ENCODE data around the gene CHN2. TPM values are rescaled to one million over a fixed set of nuclear protein-coding genes. Genes with fewer than 3 reads are reported as not detected.
A peak's percentile ranks its signal among the peaks of the same experiment; 100 is the strongest.

CHN2 gene
- total RNA-seq, 1 experiment from 2014 or later = 5.0 TPM

GRCh38 chr7:29192811-29193210 is 1.8 kb upstream of the CHN2 start:
- DNase-seq (ENCODE audit: low spot score) = no peak
- H3K27ac Mint-ChIP-seq = no peak overlapping the region
- H3K4me3 Mint-ChIP-seq = peak overlapping the region; percentile 74
- peaks cover 63% of the 10 kb centered on the region for H3K4me1 Mint-ChIP-seq
- ATAC-seq = no peak
- peaks cover 78% of the 10 kb centered on the region for H3K27me3 Mint-ChIP-seq (ENCODE audit: low read depth)
- ChIA-PET CTCF (no interaction called here), POLR2A (no interaction called here)
- no peaks in the 10 kb centered on the region for H3K9me3 Mint-ChIP-seq
- TF ChIP-seq GABPB1 (CRISPR knock-in tag; IDR thresholded peaks at IDR 0.05) = no peak
- TF ChIP-seq ERG (CRISPR knock-in tag; IDR thresholded peaks at IDR 0.05) = no peak
- no peak for TF ChIP-seq GRHL2 (CRISPR knock-in tag; IDR thresholded peaks at IDR 0.05; ENCODE audit: insufficient replicate concordance, severe bottlenecking)
- TF ChIP-seq ZNF232 (CRISPR knock-in tag; IDR thresholded peaks at IDR 0.05) = no peak
- TF ChIP-seq HMGA2 (CRISPR knock-in tag; IDR thresholded peaks at IDR 0.05) = no peak
- TF ChIP-seq TEAD4 (CRISPR knock-in tag; IDR thresholded peaks at IDR 0.05) = no peak
- TF ChIP-seq E2F1 (CRISPR knock-in tag; IDR thresholded peaks at IDR 0.05) = no peak
- TF ChIP-seq CTCF (IDR thresholded peaks at IDR 0.05) = no peak
- no peak for TF ChIP-seq AR (CRISPR knock-in tag; IDR thresholded peaks at IDR 0.05)
- TF ChIP-seq CREM (CRISPR knock-in tag; IDR thresholded peaks at IDR 0.05) = no peak
- no peak for TF ChIP-seq MAX (CRISPR knock-in tag; IDR thresholded peaks at IDR 0.05)
- H3K36me3 Mint-ChIP-seq = no peaks in the 10 kb centered on the region

- peak; percentile 26 for DNase-seq (ENCODE audit: low spot score)
- Mint-ChIP-seq H3K27me3 (ENCODE audit: low read depth) (peaks cover 82% of the 10 kb centered on the region), H3K36me3 (no peaks in the 10 kb centered on the region), H3K4me1 (peaks cover 61% of the 10 kb centered on the region), H3K4me3 (peak overlapping the region; percentile 74), H3K27ac (no peak overlapping the region), H3K9me3 (no peaks in the 10 kb centered on the region)
- peak; percentile 6; the same call in 1 of the 2 replicates for ATAC-seq
- CTCF ChIA-PET = interaction anchor here (1.2 kb wide), 1 partner anchor 79 kb away, joined by 4 read pairs; no protein-coding TSS in a partner anchor
- POLR2A ChIA-PET = no interaction called here
- no peak for TF ChIP-seq ELF4 (CRISPR knock-in tag; IDR thresholded peaks at IDR 0.05; ENCODE audit: low read depth)
- TF ChIP-seq ZNF532 (CRISPR knock-in tag; IDR thresholded peaks at IDR 0.05; ENCODE audit: borderline replicate concordance) = no peak
- TF ChIP-seq IRF2 (CRISPR knock-in tag; IDR thresholded peaks at IDR 0.05; ENCODE audit: borderline replicate concordance, low read depth) = no peak
- no peak for TF ChIP-seq NFATC4 (CRISPR knock-in tag; IDR thresholded peaks at IDR 0.05)
- TF ChIP-seq AFF4 (CRISPR knock-in tag; IDR thresholded peaks at IDR 0.05; ENCODE audit: borderline replicate concordance) = no peak
- TF ChIP-seq ESRRA (CRISPR knock-in tag; IDR thresholded peaks at IDR 0.05; ENCODE audit: borderline replicate concordance) = no peak
- TF ChIP-seq CREM (CRISPR knock-in tag; IDR thresholded peaks at IDR 0.05) = no peak
These were observed 1.0 kb upstream of the CHN2 start for GRCh38 chr7:29193316-29194205.

Data from WTC11 (cell line).